DMS153 (cell line): ENCODE measurements around the gene CPEB1.

Experiments
- DNase-seq: peaks from one replicate; lab custom pipeline; 2025; lab: John Stamatoyannopoulos, UW

The CPEB1 gene

DNA sequence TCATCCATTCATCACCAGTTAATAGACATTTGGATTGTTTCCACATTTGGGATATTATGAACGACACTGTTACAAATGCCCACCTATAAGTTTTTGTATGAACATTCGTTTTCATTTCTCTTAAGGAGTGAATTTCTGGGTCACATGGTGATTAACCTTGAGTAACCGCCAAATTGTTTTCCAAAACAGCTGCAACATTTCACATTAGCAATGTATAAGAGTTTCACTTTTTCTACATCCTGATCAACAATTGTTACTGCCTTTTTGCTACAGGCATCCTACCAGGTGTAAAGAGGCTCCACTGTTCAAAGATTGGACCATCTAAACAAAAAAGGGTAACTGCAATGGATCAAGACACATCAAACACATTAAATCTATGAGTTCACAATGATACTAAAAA lies 52.0 kb downstream of the CPEB1 start:
- DNase-seq = no peak

DNA sequence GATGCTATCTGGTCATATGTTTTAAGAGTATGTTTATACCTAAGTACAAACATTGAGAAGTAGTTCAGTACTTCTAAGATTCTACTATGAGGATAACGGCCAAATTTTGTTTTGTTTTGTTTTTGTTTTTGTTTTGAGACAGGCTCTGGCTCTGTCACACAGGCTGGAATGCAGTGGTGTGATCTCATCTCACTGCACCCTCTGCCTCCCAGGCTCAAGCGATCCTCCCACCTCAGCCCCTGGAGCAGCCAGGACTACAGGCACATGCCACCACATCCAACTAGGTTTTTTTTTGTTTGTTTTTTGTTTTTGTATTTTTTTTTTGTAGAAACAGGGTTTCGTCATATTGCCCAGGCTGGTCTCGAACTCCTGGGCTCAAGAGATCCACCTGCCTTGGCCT lies 59.4 kb downstream of the CPEB1 start:
- DNase-seq = no peak

- DNase-seq = no peak
These were observed 62.1 kb downstream of the CPEB1 start for GRCh38 chr15:82585072-82585471.

GRCh38 chr15:82580713-82581112 lies 66.5 kb downstream of the CPEB1 start:
- no peak for DNase-seq

DNA sequence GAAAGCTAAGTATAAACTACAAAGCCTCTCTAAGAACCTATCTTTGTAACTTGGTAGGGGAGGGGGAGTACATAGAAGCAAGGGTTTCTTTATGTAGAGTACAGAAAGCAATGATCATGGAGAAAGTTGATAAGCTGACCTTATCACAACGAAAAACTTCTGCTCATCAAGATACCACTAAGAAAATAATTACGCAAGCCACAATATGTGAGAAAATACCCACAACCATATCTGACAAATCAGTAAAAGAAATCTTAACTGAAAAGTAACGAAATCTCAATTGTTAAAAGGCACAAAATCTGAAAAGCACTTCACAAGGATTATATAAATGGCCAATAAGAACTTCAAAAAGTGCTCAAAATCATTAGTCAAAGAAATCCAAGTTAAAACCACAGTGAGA lies 71.8 kb downstream of the CPEB1 start:
- DNase-seq = no peak

- DNase-seq = no peak
These were observed 74.2 kb downstream of the CPEB1 start for GRCh38 chr15:82572986-82573385.

DNA sequence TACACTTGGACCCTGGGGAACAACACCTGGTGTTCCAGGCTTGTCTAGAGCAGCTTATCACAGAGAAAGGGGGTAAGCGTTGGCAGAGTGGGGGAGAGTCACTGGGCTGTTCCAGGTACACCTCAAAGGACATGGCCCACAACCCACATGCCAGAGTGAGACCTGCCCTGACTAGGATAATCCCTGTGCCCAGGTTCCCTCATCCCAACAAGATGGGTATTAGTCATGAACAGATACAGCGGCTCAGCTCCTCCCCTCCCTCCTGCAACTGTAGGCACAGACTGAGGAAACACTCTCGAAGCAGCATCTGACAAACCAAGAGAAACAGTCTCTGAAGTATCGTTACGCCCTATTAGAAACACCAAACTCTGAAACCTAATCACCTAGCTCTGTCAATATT lies 74.9 kb downstream of the CPEB1 start:
- no peak for DNase-seq

- DNase-seq = no peak
These were observed 75.4 kb downstream of the CPEB1 start for GRCh38 chr15:82571722-82572222.

GRCh38 chr15:82570721-82571508 lies 76.2 kb downstream of the CPEB1 start:
- DNase-seq = no peak

GRCh38 chr15:82569834-82570233 lies 77.3 kb downstream of the CPEB1 start:
- no peak for DNase-seq

DNA sequence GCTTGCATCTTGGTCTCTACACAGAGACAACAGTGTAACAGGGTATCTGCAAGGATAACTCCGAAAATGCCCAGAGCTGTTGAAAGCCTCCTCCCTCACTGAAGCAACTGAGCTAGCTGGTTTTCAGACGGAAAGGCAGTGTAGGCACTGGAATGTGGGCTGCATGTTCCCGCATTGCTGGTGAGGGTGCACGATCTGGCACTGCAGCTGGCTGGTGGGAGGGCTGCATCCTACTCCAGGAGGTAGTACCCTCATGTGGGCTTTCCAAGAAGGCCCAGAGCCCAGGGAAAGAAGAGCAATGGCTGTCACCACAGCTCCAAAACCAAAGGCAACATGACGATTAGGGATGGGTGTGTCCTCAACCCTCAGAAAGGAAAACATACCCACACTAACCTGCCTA lies 78.2 kb downstream of the CPEB1 start:
- no peak for DNase-seq

GRCh38 chr15:82567661-82568060 lies 79.5 kb downstream of the CPEB1 start:
- no peak for DNase-seq

DNA sequence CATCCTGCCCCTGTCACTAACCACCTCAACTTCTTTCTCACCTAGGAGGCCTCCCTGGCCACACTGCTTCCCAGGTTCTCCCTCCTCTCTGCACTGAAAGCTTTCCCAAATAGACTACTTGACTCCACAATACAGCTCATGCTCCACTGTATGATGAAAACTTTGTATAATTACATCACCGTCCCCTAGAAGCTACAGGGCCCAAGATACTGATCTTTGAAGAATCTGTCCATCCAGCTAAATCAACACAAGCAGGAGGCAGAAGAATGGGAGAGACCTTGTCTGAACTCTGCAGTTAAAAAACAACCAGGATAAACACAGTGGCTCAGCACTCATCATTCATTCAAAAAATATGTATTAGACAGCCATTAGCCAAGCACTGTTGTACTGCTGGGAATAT lies 80.5 kb downstream of the CPEB1 start:
- no peak for DNase-seq

- DNase-seq = no peak
These were observed 88.7 kb downstream of the CPEB1 start for GRCh38 chr15:82558502-82558901.

GRCh38 chr15:82556315-82557035 lies 90.7 kb downstream of the CPEB1 start:
- no peak for DNase-seq

- no peak for DNase-seq
These were observed 92.3 kb downstream of the CPEB1 start for GRCh38 chr15:82554849-82555248.

DNA sequence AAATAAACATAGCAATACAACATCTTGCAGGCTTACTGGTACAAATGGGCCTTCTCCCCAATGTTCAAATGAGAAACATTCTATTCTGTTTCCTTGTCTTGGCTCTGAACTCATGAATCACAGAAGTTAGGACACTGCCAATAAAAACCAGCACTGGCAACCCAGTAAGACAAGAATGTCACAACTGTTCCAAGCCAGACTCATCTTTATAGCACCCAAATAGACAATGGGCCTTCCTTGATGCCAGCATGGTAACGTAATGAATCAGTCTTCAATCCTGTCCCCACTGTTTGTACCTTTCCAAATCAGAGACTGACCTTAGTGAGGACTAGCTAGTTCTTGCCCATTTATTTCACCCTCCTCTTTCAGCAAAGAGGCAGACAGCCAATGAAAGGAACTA lies 92.8 kb downstream of the CPEB1 start:
- DNase-seq = no peak

GRCh38 chr15:82553846-82554245 lies 93.3 kb downstream of the CPEB1 start:
- no peak for DNase-seq

- no peak for DNase-seq
These were observed 94.3 kb downstream of the CPEB1 start for GRCh38 chr15:82552861-82553260.

DNA sequence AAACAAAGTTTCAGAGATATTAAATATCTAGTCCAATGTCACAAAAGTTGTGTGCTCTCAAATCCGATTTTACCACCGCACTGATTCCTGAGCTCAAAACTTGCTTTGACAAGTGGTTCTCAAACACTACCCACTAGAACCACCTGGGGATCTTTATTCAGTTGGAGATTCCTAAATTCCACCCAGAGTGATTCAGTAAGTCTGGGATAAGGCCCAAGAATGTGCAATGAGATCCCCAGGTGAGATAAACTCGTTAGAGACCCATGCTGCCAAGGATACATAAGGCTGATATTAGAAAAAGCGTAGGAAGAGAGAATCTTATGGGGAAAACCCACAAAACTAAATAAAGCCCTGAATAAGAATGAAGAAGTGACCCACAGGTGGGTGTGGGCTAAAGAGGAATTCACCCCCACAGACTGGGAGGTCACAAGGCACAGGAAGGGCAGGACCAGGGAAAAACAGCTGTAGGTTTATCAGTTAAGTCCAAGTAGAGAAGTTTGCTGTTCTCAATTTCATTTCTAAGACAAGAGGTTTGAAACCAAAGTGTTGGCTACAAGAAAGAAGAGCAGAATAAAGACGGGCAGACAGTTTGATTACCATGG lies 95.4 kb downstream of the CPEB1 start:
- DNase-seq = no peak

GRCh38 chr15:82549199-82549665 lies 97.9 kb downstream of the CPEB1 start:
- no peak for DNase-seq

- DNase-seq = no peak
These were observed 98.5 kb downstream of the CPEB1 start for GRCh38 chr15:82548700-82549099.

DNA sequence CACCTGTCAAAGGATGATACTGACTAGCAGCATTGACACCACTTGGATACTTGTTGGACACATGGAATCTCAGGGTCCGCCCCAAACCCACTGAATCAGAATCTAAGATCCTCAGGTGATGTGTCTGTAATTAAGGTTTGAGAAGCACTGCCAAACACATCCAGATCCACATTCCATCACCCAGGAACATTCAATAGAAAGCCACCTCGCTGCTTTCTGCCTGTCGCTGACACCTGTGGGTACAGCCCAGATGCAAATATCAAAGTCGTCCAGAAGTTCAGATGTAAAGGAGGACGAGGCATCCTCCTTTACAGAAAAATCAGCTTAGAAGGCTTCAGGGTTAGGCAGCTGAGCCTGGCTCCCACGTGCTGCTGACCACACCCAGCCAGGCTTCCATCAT lies 101.7 kb downstream of the CPEB1 start:
- no peak for DNase-seq
